Endometrium (tissue), 2 donors: Measurements from ENCODE around the gene ECEL1.

Experiments
- FAIRE-seq: peaks from 2 replicates; lab custom pipeline; 2012; peaks lifted over from hg19 to GRCh38; lab: Jason Lieb, UNC
- donor health status: control.
- donor health status: control.

The ECEL1 gene

GRCh38 chr2:232497348-232497747, 9.7 kb upstream of the ECEL1 start:
- FAIRE-seq = no peak

- FAIRE-seq = no peak
Observed at GRCh38 chr2:232496501-232497270, 9.1 kb upstream of the ECEL1 start.

GRCh38 chr2:232495292-232495691, 7.7 kb upstream of the ECEL1 start:
- no peak for FAIRE-seq

GRCh38 chr2:232494542-232494941, 6.9 kb upstream of the ECEL1 start:
- no peak for FAIRE-seq

GRCh38 chr2:232493701-232494474, 6.3 kb upstream of the ECEL1 start:
- FAIRE-seq = no peak

- FAIRE-seq = no peak
Observed at GRCh38 chr2:232492963-232493700, 5.5 kb upstream of the ECEL1 start.

- FAIRE-seq = no peak
Observed at GRCh38 chr2:232492236-232492848, 4.7 kb upstream of the ECEL1 start.

- no peak for FAIRE-seq
Observed at GRCh38 chr2:232491139-232491780, 3.6 kb upstream of the ECEL1 start.

- no peak for FAIRE-seq
Observed at GRCh38 chr2:232490221-232491138, 2.8 kb upstream of the ECEL1 start.

- FAIRE-seq = no peak
Observed at GRCh38 chr2:232489516-232490220, 2.0 kb upstream of the ECEL1 start.

GRCh38 chr2:232488721-232489300, 1.2 kb upstream of the ECEL1 start:
- FAIRE-seq = no peak

GRCh38 chr2:232488097-232488711, 570 bp upstream of the ECEL1 start:
- FAIRE-seq = no peak

GRCh38 chr2:232486558-232487384, 863 bp downstream of the ECEL1 start:
- no peak for FAIRE-seq

GRCh38 chr2:232485757-232486557, 1.7 kb downstream of the ECEL1 start:
- FAIRE-seq = no peak

GRCh38 chr2:232485348-232485756, 2.3 kb downstream of the ECEL1 start:
- FAIRE-seq = no peak

- FAIRE-seq = no peak
Observed at GRCh38 chr2:232484628-232485347, 2.8 kb downstream of the ECEL1 start.
